GM20000 (cell line): ENCODE results near the gene GASK1B.
A peak's percentile ranks its signal among the peaks of the same experiment; 100 is the strongest.

Experiments
- DNase-seq: peaks from one replicate; pipeline ENCODE4 v3.0.0; 2012; ENCODE audit warnings: low spot score
- CTCF ChIP-seq: IDR thresholded peaks from 2 replicates; pipeline ENCODE4 v1.5.1; 2012; ENCODE audit warnings: mild to moderate bottlenecking, control low read depth; ENCODE audit errors: extremely low read depth, missing control alignments

The GASK1B gene

GRCh38 chr4:158209825-158210807 lies 37.3 kb upstream of the GASK1B start, which contains the start of gene TMEM144:
Gene TMEM144 (plus strand): TSS chr4:158210486. CDS start chr4:158212668, 2,182 bp downstream.
- no peak for TF ChIP-seq CTCF
- peak; percentile 49 for DNase-seq

- no peak for DNase-seq
- TF ChIP-seq CTCF: no peak
These were observed 36.3 kb upstream of the GASK1B start for GRCh38 chr4:158208963-158209640.

- TF ChIP-seq CTCF: no peak
- no peak for DNase-seq
These were observed 31.1 kb upstream of the GASK1B start for GRCh38 chr4:158203929-158204328.

GRCh38 chr4:158203436-158203835 lies 30.6 kb upstream of the GASK1B start:
- no peak for TF ChIP-seq CTCF
- no peak for DNase-seq

- no peak for DNase-seq
- TF ChIP-seq CTCF: no peak
These were observed 29.7 kb upstream of the GASK1B start for GRCh38 chr4:158202481-158202880.

GRCh38 chr4:158201876-158202275 lies 29.1 kb upstream of the GASK1B start:
- no peak for DNase-seq
- TF ChIP-seq CTCF: no peak

- DNase-seq: no peak
- TF ChIP-seq CTCF: no peak
These were observed 28.5 kb upstream of the GASK1B start for GRCh38 chr4:158201322-158201721.
